C4-2B (cell line): ENCODE data around the gene IRAK3.

Source experiments
- H3K27ac ChIP-seq: fragments of 450-650 bp; 2 replicates; pipeline ENCODE4 v1.5.1; 2017
- ZFX ChIP-seq: fragments of 450-650 bp; IDR thresholded peaks from 2 replicates; pipeline ENCODE4 v1.6.1; 2017
- TF ChIP-seq, protein P1 (sequence below): fragments of 450-650 bp; conservative IDR thresholded peaks from 2 replicates; pipeline ENCODE4 v1.5.1; 2017; ENCODE audit warnings: mild to moderate bottlenecking

Gene IRAK3

GRCh38 chr12:66162701-66163100, 26.3 kb upstream of the IRAK3 start:
- TF ChIP-seq, protein P1, sequence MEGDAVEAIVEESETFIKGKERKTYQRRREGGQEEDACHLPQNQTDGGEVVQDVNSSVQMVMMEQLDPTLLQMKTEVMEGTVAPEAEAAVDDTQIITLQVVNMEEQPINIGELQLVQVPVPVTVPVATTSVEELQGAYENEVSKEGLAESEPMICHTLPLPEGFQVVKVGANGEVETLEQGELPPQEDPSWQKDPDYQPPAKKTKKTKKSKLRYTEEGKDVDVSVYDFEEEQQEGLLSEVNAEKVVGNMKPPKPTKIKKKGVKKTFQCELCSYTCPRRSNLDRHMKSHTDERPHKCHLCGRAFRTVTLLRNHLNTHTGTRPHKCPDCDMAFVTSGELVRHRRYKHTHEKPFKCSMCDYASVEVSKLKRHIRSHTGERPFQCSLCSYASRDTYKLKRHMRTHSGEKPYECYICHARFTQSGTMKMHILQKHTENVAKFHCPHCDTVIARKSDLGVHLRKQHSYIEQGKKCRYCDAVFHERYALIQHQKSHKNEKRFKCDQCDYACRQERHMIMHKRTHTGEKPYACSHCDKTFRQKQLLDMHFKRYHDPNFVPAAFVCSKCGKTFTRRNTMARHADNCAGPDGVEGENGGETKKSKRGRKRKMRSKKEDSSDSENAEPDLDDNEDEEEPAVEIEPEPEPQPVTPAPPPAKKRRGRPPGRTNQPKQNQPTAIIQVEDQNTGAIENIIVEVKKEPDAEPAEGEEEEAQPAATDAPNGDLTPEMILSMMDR, result no peak
- TF ChIP-seq ZFX, result no peak
- H3K27ac ChIP-seq, result no peak overlapping the region

DNA sequence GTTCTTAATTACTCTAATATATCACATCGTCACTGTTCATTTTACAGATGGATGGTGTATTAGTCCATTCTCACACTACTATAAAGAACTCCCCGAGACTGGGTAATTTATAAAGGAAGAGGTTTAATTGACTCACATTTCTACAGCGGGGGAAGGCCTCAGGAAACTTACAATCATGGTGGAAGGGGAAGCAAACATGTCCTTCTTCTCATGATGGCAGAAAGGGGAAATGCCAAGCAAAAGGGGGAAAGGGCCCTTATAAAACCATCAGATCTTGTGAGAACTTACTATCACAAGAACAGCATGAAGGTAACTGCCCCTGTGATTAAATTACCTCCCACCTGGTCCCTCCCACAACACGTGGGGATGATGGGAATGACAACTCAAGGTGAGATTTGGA, 25.7 kb upstream of the IRAK3 start:
- TF ChIP-seq, protein P1, result no peak
- no peak for TF ChIP-seq ZFX
- H3K27ac ChIP-seq, result no peak overlapping the region

DNA sequence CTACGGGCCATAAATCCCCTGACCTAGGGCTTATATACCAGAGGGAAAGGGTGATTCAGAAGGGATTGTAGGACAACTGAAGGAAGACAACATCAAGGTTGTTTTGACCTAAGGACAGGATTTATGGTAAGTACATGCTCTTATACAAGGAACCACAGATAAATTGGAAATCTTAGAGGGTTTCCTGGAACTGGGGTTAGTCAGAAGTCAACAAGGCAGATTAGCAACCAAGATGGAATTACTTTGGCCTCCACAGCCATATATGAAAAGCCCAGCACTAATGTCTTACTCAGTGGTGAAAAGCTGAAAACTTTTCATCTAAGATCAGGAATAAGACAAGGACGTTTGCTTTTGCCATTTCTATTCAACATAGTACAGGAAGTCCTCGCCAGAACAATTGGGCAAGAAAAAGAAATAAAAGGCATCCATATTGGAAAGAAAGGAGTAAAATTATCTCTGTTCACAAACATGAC, 24.6 kb upstream of the IRAK3 start:
- H3K27ac ChIP-seq, result no peak overlapping the region
- TF ChIP-seq, protein P1, result no peak
- no peak for TF ChIP-seq ZFX

- TF ChIP-seq, protein P1, result no peak
- no peak for TF ChIP-seq ZFX
These were observed 23.9 kb upstream of the IRAK3 start for GRCh38 chr12:66165141-66165540.

DNA sequence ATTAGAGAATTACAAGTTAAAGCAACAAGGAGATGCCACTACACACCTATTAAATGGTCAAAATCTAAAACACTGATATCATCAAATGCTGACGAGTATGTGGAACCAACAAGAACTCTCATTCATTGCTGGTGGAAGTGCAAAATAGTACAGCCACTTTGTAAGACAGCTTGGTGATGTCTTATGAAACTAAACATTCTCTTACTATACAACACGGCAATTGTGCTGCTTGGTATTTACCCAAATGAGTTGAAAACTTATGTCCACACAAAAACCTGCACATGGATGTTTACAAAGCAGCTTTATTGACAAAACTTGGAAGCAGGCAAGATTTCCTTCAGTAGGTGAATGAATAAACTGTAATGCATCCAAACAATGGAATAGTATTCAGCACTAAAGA, 22.5 kb upstream of the IRAK3 start:
- H3K27ac ChIP-seq, result no peak overlapping the region
- TF ChIP-seq, protein P1, result no peak
- TF ChIP-seq ZFX, result no peak

More at GRCh38 chr12:66165141-66165540, 23.9 kb upstream of the IRAK3 start:
- no peak overlapping the region for H3K27ac ChIP-seq

DNA sequence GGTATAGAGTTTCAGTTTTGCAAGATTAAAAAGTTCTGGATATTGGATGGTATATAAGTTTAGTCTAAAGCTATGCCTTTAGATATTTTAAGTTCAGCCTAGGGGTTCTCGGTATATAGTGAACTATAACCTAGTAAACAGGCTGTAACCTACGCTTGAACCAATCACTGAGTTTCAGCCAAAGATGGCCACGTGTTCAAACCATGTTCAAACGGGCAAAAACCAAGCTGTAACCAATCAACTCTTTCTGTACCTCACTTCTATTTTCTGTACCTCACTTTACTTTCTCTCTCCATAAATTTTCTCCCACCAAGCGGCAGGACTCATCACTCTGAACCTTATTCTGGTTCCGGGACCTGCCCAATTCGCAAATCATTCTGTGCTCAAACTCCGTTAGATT, 20.6 kb upstream of the IRAK3 start:
- TF ChIP-seq, protein P1, result no peak
- TF ChIP-seq ZFX, result no peak
- no peak overlapping the region for H3K27ac ChIP-seq

GRCh38 chr12:66169221-66170170, 19.5 kb upstream of the IRAK3 start, which contains the start of gene TMBIM4:
Gene TMBIM4 (minus strand): TSS chr12:66169996. CDS start chr12:66169951, 45 bp downstream.
- peak within 1 kb of the TSS; percentile 87 for H3K27ac ChIP-seq
- TF ChIP-seq ZFX, result peak; percentile 82
- TF ChIP-seq, protein P1, result peak; percentile 75
